ENCODE data around the gene SFT2D3. TPM values are rescaled to one million over a fixed set of nuclear protein-coding genes. Genes with fewer than 3 reads are reported as not detected.

Gene SFT2D3
- total and polyA plus RNA-seq, 2 of the 13 experiments (the other 11 are each of a cell fraction or from before 2014, with no cell fraction given), result 8.3 to 9.4 TPM

- ATAC-seq (no peak), DNase-seq (ENCODE audit: low spot score) (no peak), FAIRE-seq (no peak)
- H3K27ac ChIP-seq (ENCODE audit: extremely low read length, insufficient read depth, low read length), result no peak overlapping the region
- POLR2A ChIA-PET, result no interaction called here
- H3K36me3 ChIP-seq (replicated peaks in 1 of 2; ENCODE audit: control insufficient read depth in 1 of 2, insufficient read depth in 2 of 2, low read length in 2 of 2), result peaks cover 3 to 11% of the 10 kb centered on the region in 2 experiments; a peak in 4 of 5 replicates
- in situ Hi-C loops (cut with HindIII; ENCODE audit: extremely low pct_ligation_motif_present, low pct_unique_long_range_greater_than_20kb) (no loop called here), intact Hi-C loops (cut with micrococcal nuclease; ENCODE audit: unreplicated experiment) (no loop called here)
- H3K79me2 ChIP-seq (ENCODE audit: insufficient read depth, low read length), result no peaks in the 10 kb centered on the region
- no peak overlapping the region for H3K9ac ChIP-seq (ENCODE audit: insufficient read depth, low read depth, low read length)
- no peaks in the 10 kb centered on the region for H3K4me1 ChIP-seq (ENCODE audit: insufficient read depth, low read length)
- no peaks in the 10 kb centered on the region for H3K9me3 ChIP-seq (ENCODE audit: low read length)
- TF ChIP-seq CEBPZ (IDR thresholded peaks at IDR 0.05; ENCODE audit: low read length) (no peak), PHF8 (CRISPR knock-in tag; IDR thresholded peaks at IDR 0.05) (no peak)
- CTCF ChIA-PET (ENCODE audit: low intra/inter-chr PET ratio, low total read pairs), result no interaction called here
- no peak overlapping the region for H3K4me2 ChIP-seq (ENCODE audit: low read depth, low read length)
- no peak overlapping the region for H2AFZ ChIP-seq (ENCODE audit: low read length)
- BruUV-seq (replicated peaks), result no TSS peak
- no peak overlapping the region for H3K4me3 ChIP-seq (replicated peaks in 1 of 3; ENCODE audit: insufficient read depth in 1 of 3, low read depth in 2 of 3, low read length in 3 of 3)
- no peaks in the 10 kb centered on the region for H3K27me3 ChIP-seq (ENCODE audit: control insufficient read depth in 1 of 2, insufficient read depth in 2 of 2, low read length in 2 of 2)
- no peaks in the 10 kb centered on the region for H4K20me1 ChIP-seq (ENCODE audit: insufficient read depth, low read length)
Observed at GRCh38 chr2:127753374-127753773, 52.1 kb downstream of the SFT2D3 start.

- in situ Hi-C loops (cut with HindIII; ENCODE audit: extremely low pct_ligation_motif_present, low pct_unique_long_range_greater_than_20kb), result no loop called here
- POLR2A ChIA-PET, result no interaction called here
- BruUV-seq (replicated peaks), result no TSS peak
- H2AFZ ChIP-seq (ENCODE audit: low read length), result no peak overlapping the region
- 96% methylated on average over 8 of the region's 8 CpGs for WGBS (ENCODE audit: low lambda C conversion rate)
- no peak for DNase-seq (ENCODE audit: low spot score)
- H3K4me2 ChIP-seq (ENCODE audit: low read depth, low read length), result no peak overlapping the region
- H3K9ac ChIP-seq (ENCODE audit: insufficient read depth, low read depth, low read length), result no peak overlapping the region
- no peaks in the 10 kb centered on the region for H3K79me2 ChIP-seq (ENCODE audit: insufficient read depth, low read length)
- no peak for FAIRE-seq
- no peaks in the 10 kb centered on the region for H3K9me3 ChIP-seq (ENCODE audit: low read length)
- CTCF ChIA-PET (ENCODE audit: low intra/inter-chr PET ratio, low total read pairs), result no interaction called here
- H3K4me3 ChIP-seq (replicated peaks in 1 of 3; ENCODE audit: insufficient read depth in 1 of 3, low read depth in 2 of 3, low read length in 3 of 3), result no peak overlapping the region
- TF ChIP-seq RBM22 (optimal IDR thresholded peaks at IDR 0.05; ENCODE audit: low read length) (peak; percentile 39), ZNF264 (CRISPR knock-in tag; IDR thresholded peaks at IDR 0.05) (no peak)
- H4K20me1 ChIP-seq (ENCODE audit: insufficient read depth, low read length), result no peaks in the 10 kb centered on the region
- no peak for ATAC-seq
- H3K36me3 ChIP-seq (replicated peaks in 1 of 2; ENCODE audit: control insufficient read depth in 1 of 2, insufficient read depth in 2 of 2, low read length in 2 of 2), result peaks cover under 1 to 11% of the 10 kb centered on the region in 2 experiments; a peak in 4 of 5 replicates
- intact Hi-C loops (cut with micrococcal nuclease; ENCODE audit: unreplicated experiment), result no loop called here
- no peaks in the 10 kb centered on the region for H3K4me1 ChIP-seq (ENCODE audit: insufficient read depth, low read length)
- H3K27me3 ChIP-seq (ENCODE audit: control insufficient read depth in 1 of 2, insufficient read depth in 2 of 2, low read length in 2 of 2), result no peaks in the 10 kb centered on the region
- H3K27ac ChIP-seq (ENCODE audit: extremely low read length, insufficient read depth, low read length), result no peak overlapping the region
Observed at GRCh38 chr2:127754186-127754585, 52.9 kb downstream of the SFT2D3 start.

Other genes with a start within 250 kb of the SFT2D3 start
- 62.3 and 90.2 TPM in 2 replicates for gene IWS1, start 175.0 kb upstream of the SFT2D3 start, total RNA-seq (2016; rRNA removed; fragmentation: Illumina TruSeq; extraction: Trizol)
- 25.7 and 28.9 TPM in 2 replicates for gene IWS1, start 175.0 kb upstream of the SFT2D3 start, polyA plus RNA-seq (2011; rRNA removed)
- not detected in 2 replicates for gene MYO7B, start 165.8 kb upstream of the SFT2D3 start, total RNA-seq (2016; rRNA removed; fragmentation: Illumina TruSeq; extraction: Trizol)
- gene MYO7B, start 165.8 kb upstream of the SFT2D3 start, polyA plus RNA-seq (2011; rRNA removed), result 0.03 TPM in 1 of 2 replicates, not detected in the other
- gene GPR17, start 55.3 kb upstream of the SFT2D3 start, total RNA-seq (2016; rRNA removed; fragmentation: Illumina TruSeq; extraction: Trizol), result not detected in 2 replicates
- gene GPR17, start 55.3 kb upstream of the SFT2D3 start, polyA plus RNA-seq (2011; rRNA removed), result not detected in 2 replicates
- 0.90 and 1.0 TPM in 2 replicates for gene LIMS2, start 26.0 kb upstream of the SFT2D3 start, total RNA-seq (2016; rRNA removed; fragmentation: Illumina TruSeq; extraction: Trizol)
- gene LIMS2, start 26.0 kb upstream of the SFT2D3 start, polyA plus RNA-seq (2011; rRNA removed), result 1.9 and 2.0 TPM in 2 replicates
- gene WDR33, start 109.7 kb downstream of the SFT2D3 start, total RNA-seq (2016; rRNA removed; fragmentation: Illumina TruSeq; extraction: Trizol), result 78.2 and 125 TPM in 2 replicates
- 44.5 and 54.9 TPM in 2 replicates for gene WDR33, start 109.7 kb downstream of the SFT2D3 start, polyA plus RNA-seq (2011; rRNA removed)
- gene POLR2D, start 156.7 kb downstream of the SFT2D3 start, total RNA-seq (2016; rRNA removed; fragmentation: Illumina TruSeq; extraction: Trizol), result 46.8 and 73.9 TPM in 2 replicates
- gene POLR2D, start 156.7 kb downstream of the SFT2D3 start, polyA plus RNA-seq (2011; rRNA removed), result 22.3 and 26.9 TPM in 2 replicates
- gene AMMECR1L, start 184.5 kb downstream of the SFT2D3 start, total RNA-seq (2016; rRNA removed; fragmentation: Illumina TruSeq; extraction: Trizol), result 14.2 and 14.7 TPM in 2 replicates
- gene AMMECR1L, start 184.5 kb downstream of the SFT2D3 start, polyA plus RNA-seq (2011; rRNA removed), result 9.1 and 9.4 TPM in 2 replicates

Data from HepG2 (cell line).